ENCODE results near the gene UCHL5.
A peak's percentile ranks its signal among the peaks of the same experiment; 100 is the strongest.

The UCHL5 gene

DNA sequence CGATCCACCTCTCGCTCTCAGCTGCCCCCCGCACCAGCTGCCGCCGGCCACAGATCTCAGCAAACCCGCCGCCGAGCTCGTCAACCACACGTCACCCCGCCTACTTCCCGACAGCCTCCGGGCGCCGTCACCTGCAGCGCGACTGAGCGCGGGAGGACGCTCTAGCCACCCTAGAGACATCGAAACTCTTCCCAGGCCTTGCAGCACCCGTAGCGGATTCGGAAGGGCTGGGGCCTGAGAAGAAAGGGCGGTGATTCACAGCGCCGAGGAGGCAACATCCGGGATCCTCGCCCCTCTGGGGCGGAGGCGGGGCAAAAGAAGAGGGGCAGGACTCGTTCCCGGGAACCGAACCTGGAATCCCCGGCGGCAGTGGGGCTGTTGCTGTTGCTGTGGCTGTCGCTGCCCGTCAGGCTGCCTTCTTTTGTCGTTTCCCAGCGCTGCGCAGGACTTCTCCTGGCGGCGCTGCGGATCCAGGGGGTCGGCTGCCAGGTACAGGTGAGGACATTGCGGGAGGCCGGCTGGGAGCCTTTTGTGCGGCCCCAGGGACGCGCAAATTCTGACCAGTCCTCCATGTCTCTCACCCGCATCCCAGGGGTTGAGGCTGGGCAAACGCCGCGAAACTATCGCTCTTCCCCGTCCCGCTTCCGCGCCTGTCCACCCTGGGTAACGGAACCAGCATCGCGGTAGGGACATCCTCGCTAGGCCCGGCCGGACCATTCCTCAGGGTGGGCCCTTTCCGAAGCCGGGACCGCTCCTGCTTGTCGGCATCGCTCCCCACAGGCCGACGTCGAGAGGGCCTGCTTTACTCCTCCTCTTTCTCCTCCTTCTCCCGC, at the start of gene UCHL5, which contains the start of gene RO60 (continued):
- TF ChIP-seq ZNF514 (tag by site-specific recombination; IDR thresholded peaks at IDR 0.05): no peak
- TF ChIP-seq ZNF600 (tag by site-specific recombination; IDR thresholded peaks at IDR 0.05): peak; percentile 74
- peak; percentile 53; the same call in 1 of the 2 replicates for TF ChIP-seq BCL11A (tag by site-specific recombination; IDR thresholded peaks at IDR 0.05; ENCODE audit: low read depth)
- peak; percentile 87 for TF ChIP-seq SCRT2 (tag by site-specific recombination; IDR thresholded peaks at IDR 0.05)
- no peak; the same call in 1 of the 2 replicates for TF ChIP-seq ZNF768 (tag by site-specific recombination; IDR thresholded peaks at IDR 0.05)
- no peak for TF ChIP-seq GLI4 (tag by site-specific recombination; IDR thresholded peaks at IDR 0.05)
- peak; percentile 5; the same call in 1 of the 2 replicates for TF ChIP-seq FEZF1 (tag by site-specific recombination; IDR thresholded peaks at IDR 0.05)
- TF ChIP-seq ZNF596 (tag by site-specific recombination; IDR thresholded peaks at IDR 0.05): no peak
- no peak for TF ChIP-seq ZNF114 (tag by site-specific recombination; IDR thresholded peaks at IDR 0.05)
- TF ChIP-seq KLF8 (tag by site-specific recombination; IDR thresholded peaks at IDR 0.05): peak; percentile 99
- TF ChIP-seq ZNF629 (tag by site-specific recombination; IDR thresholded peaks at IDR 0.05): peak; percentile 93
- TF ChIP-seq ZBTB17 (tag by site-specific recombination; IDR thresholded peaks at IDR 0.05): peak; percentile 97
- peak; percentile 79 for TF ChIP-seq HIC1 (tag by site-specific recombination; IDR thresholded peaks at IDR 0.05)
- no peak for TF ChIP-seq ZNF549 (tag by site-specific recombination; IDR thresholded peaks at IDR 0.05)
- TF ChIP-seq ZNF23 (tag by site-specific recombination; IDR thresholded peaks at IDR 0.05; ENCODE audit: borderline replicate concordance): no peak
- TF ChIP-seq ZNF561 (tag by site-specific recombination; IDR thresholded peaks at IDR 0.05; ENCODE audit: borderline replicate concordance): peak; percentile 41; the same call in 1 of the 2 replicates
- no peak for TF ChIP-seq ZNF169 (tag by site-specific recombination; IDR thresholded peaks at IDR 0.05)
- TF ChIP-seq ATF2 (tag by site-specific recombination; IDR thresholded peaks at IDR 0.05; ENCODE audit: low read depth): peak; percentile 90
- peak; percentile 84 for TF ChIP-seq ZSCAN16 (tag by site-specific recombination; IDR thresholded peaks at IDR 0.05)
- TF ChIP-seq ZNF350 (tag by site-specific recombination; IDR thresholded peaks at IDR 0.05): no peak
- peak; percentile 5; the same call in 1 of the 2 replicates for TF ChIP-seq ZSCAN30 (tag by site-specific recombination; IDR thresholded peaks at IDR 0.05)
- TF ChIP-seq ZNF335 (tag by site-specific recombination; conservative IDR thresholded peaks at IDR 0.05): peak; percentile 93
- TF ChIP-seq CTCF (tag by site-specific recombination; IDR thresholded peaks at IDR 0.05): peak; percentile 23; the same call in 1 of the 2 replicates
- peak; percentile 85 for TF ChIP-seq ZFHX2 (tag by site-specific recombination; conservative IDR thresholded peaks at IDR 0.05)
- TF ChIP-seq KLF10 (tag by site-specific recombination; IDR thresholded peaks at IDR 0.05): peak; percentile 66; the same call in 1 of the 2 replicates
- peak; percentile 94; the same call in 1 of the 2 replicates for TF ChIP-seq ZNF423 (tag by site-specific recombination; IDR thresholded peaks at IDR 0.05)
- TF ChIP-seq ZNF324 (tag by site-specific recombination; IDR thresholded peaks at IDR 0.05): peak; percentile 93
- TF ChIP-seq ZNF214 (tag by site-specific recombination; IDR thresholded peaks at IDR 0.05; ENCODE audit: borderline replicate concordance): no peak
- peak; percentile 90; the same call in 1 of the 2 replicates for TF ChIP-seq ZFP69B (tag by site-specific recombination; IDR thresholded peaks at IDR 0.05)
- no peak for TF ChIP-seq MYNN (tag by site-specific recombination; IDR thresholded peaks at IDR 0.05; ENCODE audit: borderline replicate concordance)
- peak; percentile 69; the same call in 1 of the 2 replicates for TF ChIP-seq KLF9 (tag by site-specific recombination; IDR thresholded peaks at IDR 0.05; ENCODE audit: low read depth)
- TF ChIP-seq ZNF664 (tag by site-specific recombination; IDR thresholded peaks at IDR 0.05): peak; percentile 22; the same call in 1 of the 2 replicates
- peak; percentile 35 for TF ChIP-seq ZNF366 (tag by site-specific recombination; conservative IDR thresholded peaks at IDR 0.05)
- no peak for TF ChIP-seq ZNF354C (tag by site-specific recombination; IDR thresholded peaks at IDR 0.05; ENCODE audit: borderline replicate concordance, low read depth)
- no peak for TF ChIP-seq ZNF548 (tag by site-specific recombination; IDR thresholded peaks at IDR 0.05)
